ENCODE data around the gene ERBB3.
"Not testable (repeated sequence)": the region's sequence is repeated elsewhere in the genome, so short reads cannot be mapped to it uniquely, and the experiment has no call there.

The ERBB3 gene

DNA sequence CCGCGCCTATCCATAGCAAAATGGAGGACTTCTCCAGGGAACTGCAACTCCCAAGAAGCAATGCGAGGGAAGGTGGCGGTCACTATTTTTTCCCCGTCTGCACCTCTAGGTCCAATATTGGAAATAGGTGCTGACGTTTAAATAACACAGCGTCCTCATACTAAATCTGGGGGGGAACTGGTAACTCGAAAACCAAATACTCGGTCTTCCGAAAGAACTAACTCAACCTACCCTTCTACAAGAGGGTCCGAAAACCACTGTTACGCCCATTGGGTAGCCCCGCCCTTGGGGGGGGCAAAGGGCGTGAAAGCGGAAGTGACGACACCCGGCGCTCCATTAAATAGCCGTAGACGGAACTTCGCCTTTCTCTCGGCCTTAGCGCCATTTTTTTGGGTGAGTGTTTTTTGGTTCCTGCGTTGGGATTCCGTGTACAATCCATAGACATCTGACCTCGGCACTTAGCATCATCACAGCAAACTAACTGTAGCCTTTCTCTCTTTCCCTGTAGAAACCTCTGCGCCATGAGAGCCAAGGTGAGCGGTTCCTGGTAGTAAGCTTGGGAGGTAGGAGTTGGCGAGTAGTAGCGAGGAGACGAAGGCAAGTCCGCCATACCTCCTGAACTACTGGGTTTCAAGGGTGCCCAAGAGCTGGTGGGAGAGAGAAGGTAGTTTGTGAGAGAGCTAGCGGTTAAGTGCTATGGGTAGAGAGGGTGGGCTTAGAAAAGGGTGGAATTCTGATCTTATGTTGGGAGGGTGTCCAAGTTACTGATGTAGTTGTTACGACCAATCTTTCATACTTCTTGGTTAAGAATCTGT is 36.5 kb downstream of the ERBB3 start, which contains the start of gene RPL41:
TSS of gene RPL41 (plus strand) at position 367 of the 815 bp plus-strand sequence.
- TF ChIP-seq, protein P1, sequence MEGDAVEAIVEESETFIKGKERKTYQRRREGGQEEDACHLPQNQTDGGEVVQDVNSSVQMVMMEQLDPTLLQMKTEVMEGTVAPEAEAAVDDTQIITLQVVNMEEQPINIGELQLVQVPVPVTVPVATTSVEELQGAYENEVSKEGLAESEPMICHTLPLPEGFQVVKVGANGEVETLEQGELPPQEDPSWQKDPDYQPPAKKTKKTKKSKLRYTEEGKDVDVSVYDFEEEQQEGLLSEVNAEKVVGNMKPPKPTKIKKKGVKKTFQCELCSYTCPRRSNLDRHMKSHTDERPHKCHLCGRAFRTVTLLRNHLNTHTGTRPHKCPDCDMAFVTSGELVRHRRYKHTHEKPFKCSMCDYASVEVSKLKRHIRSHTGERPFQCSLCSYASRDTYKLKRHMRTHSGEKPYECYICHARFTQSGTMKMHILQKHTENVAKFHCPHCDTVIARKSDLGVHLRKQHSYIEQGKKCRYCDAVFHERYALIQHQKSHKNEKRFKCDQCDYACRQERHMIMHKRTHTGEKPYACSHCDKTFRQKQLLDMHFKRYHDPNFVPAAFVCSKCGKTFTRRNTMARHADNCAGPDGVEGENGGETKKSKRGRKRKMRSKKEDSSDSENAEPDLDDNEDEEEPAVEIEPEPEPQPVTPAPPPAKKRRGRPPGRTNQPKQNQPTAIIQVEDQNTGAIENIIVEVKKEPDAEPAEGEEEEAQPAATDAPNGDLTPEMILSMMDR (IDR thresholded peaks at IDR 0.05; ENCODE audit: extremely low read depth, missing control alignments): no peak
- DNase-seq (ENCODE audit: low spot score): peak; percentile 80

DNA sequence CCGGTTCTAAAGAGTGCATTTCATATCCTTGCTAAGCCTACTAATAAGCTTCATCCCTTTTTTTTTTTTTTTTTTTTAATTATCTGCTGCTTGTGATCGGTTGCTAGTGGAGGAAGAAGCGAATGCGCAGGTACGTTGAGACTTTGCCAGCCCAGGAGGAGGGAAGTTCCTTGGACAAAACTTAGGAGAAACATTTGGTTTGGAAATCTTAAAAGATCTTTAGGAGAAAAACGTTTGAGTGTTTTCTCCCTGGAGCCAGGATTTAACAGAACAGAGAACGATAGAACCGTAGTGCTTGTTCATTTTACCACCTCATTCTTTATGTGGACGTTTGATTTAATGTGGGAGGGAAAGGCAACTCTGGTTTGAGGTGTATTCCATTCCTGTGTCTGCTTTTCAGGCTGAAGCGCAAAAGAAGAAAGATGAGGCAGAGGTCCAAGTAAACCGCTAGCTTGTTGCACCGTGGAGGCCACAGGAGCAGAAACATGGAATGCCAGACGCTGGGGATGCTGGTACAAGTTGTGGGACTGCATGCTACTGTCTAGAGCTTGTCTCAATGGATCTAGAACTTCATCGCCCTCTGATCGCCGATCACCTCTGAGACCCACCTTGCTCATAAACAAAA is 37.2 kb downstream of the ERBB3 start:
- DNase-seq (ENCODE audit: low spot score): not testable (repeated sequence)

DNA sequence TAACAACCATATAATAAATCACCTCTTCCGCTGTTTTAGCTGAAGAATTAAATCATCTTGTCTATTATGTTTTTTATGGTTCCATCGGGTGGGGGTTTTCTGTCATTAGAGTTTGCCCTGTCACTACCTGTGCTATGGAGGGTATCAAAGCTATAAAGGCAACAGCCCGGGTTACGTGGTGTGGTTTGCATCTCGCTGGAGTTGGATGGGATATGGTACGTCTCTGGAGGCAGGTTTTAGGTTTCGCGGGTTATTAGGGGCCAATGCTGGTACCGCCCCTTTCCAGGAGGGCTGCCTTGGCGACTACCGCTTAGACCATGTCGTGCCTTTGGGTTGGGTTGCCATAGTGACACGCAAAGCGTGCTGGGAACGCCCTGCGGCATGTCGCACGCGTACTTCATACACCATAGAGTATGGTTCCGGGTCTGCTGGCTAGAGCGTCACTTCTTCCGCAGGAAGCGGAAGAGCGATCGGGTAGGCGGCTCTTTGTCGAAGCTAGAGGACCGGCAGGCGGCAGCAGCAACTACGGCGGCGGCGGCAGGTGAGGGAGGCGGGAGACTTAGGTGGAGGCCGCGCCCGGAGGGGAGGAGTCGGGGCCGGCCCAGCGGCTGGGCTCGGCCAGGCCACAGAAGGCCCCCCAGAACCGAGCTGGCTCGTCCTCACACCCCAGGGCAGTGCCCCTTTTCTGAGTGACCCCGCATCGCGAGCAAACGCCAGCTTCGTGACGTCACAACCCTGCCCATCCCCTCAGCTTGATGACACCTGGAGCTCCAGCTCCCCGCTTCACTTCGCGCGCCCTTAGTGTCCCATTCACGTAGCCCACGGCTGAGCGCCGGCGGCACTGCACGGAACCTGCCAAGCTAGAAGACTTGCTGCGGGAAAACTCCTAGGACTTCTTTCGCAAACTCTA is 38.1 kb downstream of the ERBB3 start, which contains the start of gene ZC3H10:
TSS of gene ZC3H10 (plus strand) at position 489 of the 910 bp plus-strand sequence. CDS start 2,297 bp downstream, outside the sequence.
- DNase-seq (ENCODE audit: low spot score): peak; percentile 94
- TF ChIP-seq, protein P1 (IDR thresholded peaks at IDR 0.05; ENCODE audit: extremely low read depth, missing control alignments): peak; percentile 39

DNA sequence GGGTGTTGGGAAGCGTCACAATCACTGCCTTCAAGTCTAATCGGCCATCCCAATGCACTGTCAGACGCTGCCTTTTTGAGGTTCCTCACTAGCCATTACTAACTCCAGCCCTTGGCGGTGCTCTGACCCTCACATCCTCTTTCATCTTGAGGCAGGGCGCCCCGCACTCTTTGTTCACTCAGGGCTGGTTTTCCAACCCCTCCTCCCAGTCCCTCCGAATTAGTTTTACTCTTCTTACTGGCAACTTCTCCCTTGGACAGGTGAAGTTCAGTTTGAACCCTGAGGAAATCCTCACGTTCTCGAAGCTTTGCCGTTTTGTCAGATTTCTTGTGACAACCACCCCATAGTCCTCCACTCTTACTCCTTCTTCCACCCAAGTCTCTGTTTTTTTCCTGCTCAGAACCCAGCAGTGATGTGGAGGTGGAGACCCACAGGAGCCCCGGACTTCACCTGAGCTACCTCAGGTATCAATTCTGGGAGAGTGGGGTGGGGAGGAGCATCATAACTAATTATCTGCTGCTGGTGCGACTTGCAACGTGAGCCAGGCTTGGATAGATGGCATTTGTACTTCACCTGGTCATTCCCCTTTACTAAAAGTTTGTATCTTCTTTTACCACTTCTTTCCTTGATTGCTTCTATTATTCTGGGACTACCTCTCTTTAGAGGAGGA is 38.9 kb downstream of the ERBB3 start:
- TF ChIP-seq, protein P1 (IDR thresholded peaks at IDR 0.05; ENCODE audit: extremely low read depth, missing control alignments): no peak
- peak; percentile 36 for DNase-seq (ENCODE audit: low spot score)

DNA sequence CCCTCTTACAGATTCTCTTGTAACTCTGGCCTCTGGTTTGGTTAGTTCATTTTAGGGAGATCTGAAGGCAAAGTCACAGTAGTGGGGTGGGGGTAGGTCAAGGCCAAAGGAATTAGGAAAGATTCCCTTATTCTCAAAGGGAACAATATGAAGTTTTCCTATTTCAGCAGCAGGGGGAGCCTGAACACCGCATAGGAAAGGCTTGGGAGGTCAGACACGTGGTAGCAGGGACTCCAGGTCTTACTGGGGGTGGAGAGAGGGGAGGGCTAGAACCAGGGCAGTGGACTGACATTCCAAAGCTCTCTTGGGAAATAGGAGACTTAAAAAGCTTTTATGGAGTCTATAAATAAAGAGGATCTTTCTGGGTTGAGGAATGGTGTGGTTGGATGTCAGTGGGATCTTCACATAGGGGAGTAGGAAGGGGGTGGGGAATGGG is 39.4 kb downstream of the ERBB3 start:
- TF ChIP-seq, protein P1 (IDR thresholded peaks at IDR 0.05; ENCODE audit: extremely low read depth, missing control alignments): peak; percentile 21
- DNase-seq (ENCODE audit: low spot score): peak; percentile 68

DNA sequence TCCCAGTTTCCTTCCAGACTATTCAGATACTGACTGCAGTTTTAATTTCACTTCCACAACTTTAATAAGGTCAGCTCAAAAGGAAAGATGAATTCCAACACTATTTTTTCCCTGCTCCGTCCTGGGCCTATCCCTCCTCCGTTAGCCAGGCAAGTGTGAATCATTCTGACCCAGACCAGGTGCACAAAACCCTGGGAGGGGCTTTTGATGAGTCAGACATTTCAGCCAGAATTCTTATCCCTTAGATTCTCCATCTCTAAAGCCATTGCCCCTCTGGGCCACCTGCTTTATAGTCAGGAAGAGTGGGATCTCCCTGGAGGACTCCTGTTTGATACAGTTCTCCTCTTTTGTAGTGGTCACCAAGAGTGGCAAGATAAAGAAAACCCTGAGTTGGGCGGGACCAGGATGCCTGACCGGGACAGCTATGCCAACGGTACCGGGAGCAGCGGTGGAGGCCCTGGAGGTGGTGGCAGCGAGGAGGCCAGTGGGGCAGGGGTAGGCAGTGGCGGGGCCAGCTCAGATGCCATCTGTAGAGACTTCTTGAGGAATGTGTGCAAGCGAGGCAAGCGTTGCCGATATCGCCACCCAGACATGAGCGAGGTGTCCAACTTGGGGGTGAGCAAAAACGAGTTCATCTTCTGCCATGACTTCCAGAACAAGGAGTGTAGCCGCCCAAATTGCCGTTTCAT is 40.3 kb downstream of the ERBB3 start:
- TF ChIP-seq, protein P1 (IDR thresholded peaks at IDR 0.05; ENCODE audit: extremely low read depth, missing control alignments): no peak
- DNase-seq (ENCODE audit: low spot score): no peak
